IMR-90 (cell line): ENCODE results near the gene GRAMD4. TPM values are rescaled to one million over a fixed set of nuclear protein-coding genes. Genes with fewer than 3 reads are reported as not detected.

Experiments used
- ATAC-seq: fragments of 200-7000 bp; cut with Tn5 transposase; 2 replicates; pipeline ENCODE4 v1.9.1; 2020; ENCODE audit warnings: low read depth, mild to moderate bottlenecking, moderate library complexity
- BruUV-seq: library from RNA; stranded (reverse); fragments of 400-500 nt; replicated peaks from 2 replicates; lab custom pipeline; 2021; lab: Mats Ljungman, UMichigan
- CTCF ChIA-PET: fragments of 300-600 bp; formaldehyde crosslinking; extraction: SDS; loops from one replicate; lab custom pipeline; 2021; ENCODE audit warnings: antibody characterized with exemption; lab: Yijun Ruan, JAX
- POLR2A ChIA-PET: fragments of 300-600 bp; sonication (Branson Sonifier 250); formaldehyde crosslinking; loops from one replicate; lab custom pipeline; 2022; ENCODE audit warnings: antibody characterized with exemption; ENCODE audit not compliant: unreplicated experiment; lab: Charles Lee
- DNase-seq: peaks from one replicate; pipeline ENCODE4 v3.0.0; 2013
- H2AFZ ChIP-seq: replicated peaks from 2 replicates; pipeline ENCODE3; 2013; ENCODE audit warnings: low read length, mild to moderate bottlenecking; ENCODE audit not compliant: poor library complexity
- H2AK5ac ChIP-seq: 2 replicates; pipeline ENCODE4 v1.6.1; 2013; ENCODE audit warnings: low read depth, low read length, inconsistent platforms
- H2AK9ac ChIP-seq: replicated peaks from 2 replicates; pipeline ENCODE3; 2013; ENCODE audit warnings: mild to moderate bottlenecking, low read depth, low read length, moderate library complexity; ENCODE audit not compliant: poor library complexity
- H2BK120ac ChIP-seq: 2 replicates; pipeline ENCODE4 v1.6.1; 2013; ENCODE audit warnings: low read depth, low read length, inconsistent platforms
- H2BK15ac ChIP-seq: 3 replicates; pipeline ENCODE4 v1.6.1; 2013; ENCODE audit warnings: low read depth, low read length, inconsistent platforms
- H2BK20ac ChIP-seq: 2 replicates; pipeline ENCODE4 v1.6.1; 2013; ENCODE audit warnings: low read depth, mild to moderate bottlenecking, inconsistent platforms, low read length, moderate library complexity
- H2BK5ac ChIP-seq: 2 replicates; pipeline ENCODE4 v1.6.1; 2013; ENCODE audit warnings: mild to moderate bottlenecking, low read depth, low read length, inconsistent platforms; ENCODE audit not compliant: poor library complexity, severe bottlenecking
- H3K14ac ChIP-seq: replicated peaks from 2 replicates; pipeline ENCODE4 v1.6.1; 2013; ENCODE audit warnings: low read depth, low read length, inconsistent platforms
- H3K18ac ChIP-seq: 2 replicates; pipeline ENCODE4 v1.6.1; 2013; ENCODE audit warnings: low read depth, low read length, control low read depth
- H3K23ac ChIP-seq: 2 replicates; pipeline ENCODE4 v1.6.1; 2013; ENCODE audit warnings: low read depth, low read length, inconsistent platforms
- H3K27ac ChIP-seq: 2 replicates; pipeline ENCODE4 v1.5.1; 2013; ENCODE audit warnings: mild to moderate bottlenecking, control low read depth, low read length; ENCODE audit not compliant: insufficient read depth
- H3K27me3 ChIP-seq: 2 replicates; pipeline ENCODE4 v1.6.1; 2013; ENCODE audit warnings: low read length; ENCODE audit not compliant: control insufficient read depth, insufficient read depth
- H3K36me3 ChIP-seq: 2 replicates; pipeline ENCODE4 v1.6.1; 2013; ENCODE audit warnings: low read length, mixed read lengths; ENCODE audit not compliant: control insufficient read depth, insufficient read depth
- H3K4ac ChIP-seq: 2 replicates; pipeline ENCODE4 v1.6.1; 2013; ENCODE audit warnings: low read depth, low read length, inconsistent platforms
- H3K4me1 ChIP-seq: 2 replicates; pipeline ENCODE4 v1.6.1; 2013; ENCODE audit warnings: low read length, mixed read lengths; ENCODE audit not compliant: control insufficient read depth, insufficient read depth
- H3K4me2 ChIP-seq: 2 replicates; pipeline ENCODE4 v1.6.1; 2013; ENCODE audit warnings: low read depth, mild to moderate bottlenecking, control low read depth, low read length, moderate library complexity
- H3K4me3 ChIP-seq: 2 replicates; pipeline ENCODE4 v1.5.1; 2013; ENCODE audit warnings: low read depth, mild to moderate bottlenecking, control low read depth, low read length, moderate library complexity; ENCODE audit not compliant: insufficient read depth
- H3K56ac ChIP-seq: 2 replicates; pipeline ENCODE4 v1.6.1; 2013; ENCODE audit warnings: low read length, inconsistent platforms; ENCODE audit not compliant: insufficient read depth; ENCODE audit errors: extremely low read depth
- H3K79me1 ChIP-seq, 2 experiments: 2 replicates each; pipeline ENCODE4 v1.6.1; 2013; ENCODE audit warnings: low read length in 2 of 2, inconsistent platforms in 1 of 2, low read depth in 1 of 2
- H3K9ac ChIP-seq: 2 replicates; pipeline ENCODE4 v1.6.1; 2013; ENCODE audit warnings: low read depth, low read length, control low read depth
- H3K9me1 ChIP-seq: 2 replicates; pipeline ENCODE4 v1.6.1; 2013; ENCODE audit warnings: low read length, inconsistent platforms; ENCODE audit not compliant: insufficient read depth
- H3K9me3 ChIP-seq: 2 replicates; pipeline ENCODE4 v1.6.1; 2013; ENCODE audit warnings: low read length; ENCODE audit not compliant: control insufficient read depth, insufficient read depth
- H4K20me1 ChIP-seq: 2 replicates; pipeline ENCODE4 v1.6.1; 2013; ENCODE audit warnings: low read length, inconsistent platforms; ENCODE audit not compliant: insufficient read depth
- H4K5ac ChIP-seq: 2 replicates; pipeline ENCODE4 v1.6.1; 2013; ENCODE audit warnings: mild to moderate bottlenecking, low read depth, low read length, control low read depth
- H4K8ac ChIP-seq, 2 experiments: 2 replicates each; pipeline ENCODE4 v1.6.1; 2013; ENCODE audit warnings: low read depth in 2 of 2, low read length in 2 of 2, control low read depth in 1 of 2, inconsistent platforms in 1 of 2
- H4K91ac ChIP-seq: 2 replicates; pipeline ENCODE4 v1.6.1; 2013; ENCODE audit warnings: low read depth, low read length, inconsistent platforms; ENCODE audit not compliant: insufficient read depth
- BHLHE40 ChIP-seq: fragments of 150-350 bp; IDR thresholded peaks from 2 replicates; pipeline ENCODE4 v1.6.1; 2016; ENCODE audit warnings: mild to moderate bottlenecking, low read depth, low read length
- CEBPB ChIP-seq: IDR thresholded peaks from 2 replicates; pipeline ENCODE4 v1.6.1; 2012; ENCODE audit warnings: low read depth, low read length, improper control_type of control experiment
- CHD1 ChIP-seq: IDR thresholded peaks from 2 replicates; pipeline ENCODE4 v1.6.1; 2012; ENCODE audit warnings: low read depth, low read length, improper control_type of control experiment
- FOS ChIP-seq: fragments of 150-350 bp; IDR thresholded peaks from 2 replicates; pipeline ENCODE4 v1.6.1; 2016; ENCODE audit warnings: low read depth, low read length
- MAFK ChIP-seq: IDR thresholded peaks from 2 replicates; pipeline ENCODE4 v1.6.1; 2012; ENCODE audit warnings: low read depth, low read length, improper control_type of control experiment
- MAZ ChIP-seq: IDR thresholded peaks from 2 replicates; pipeline ENCODE4 v1.6.1; 2012; ENCODE audit warnings: low read depth, mild to moderate bottlenecking, low read length, improper control_type of control experiment, moderate library complexity, borderline replicate concordance
- MXI1 ChIP-seq: IDR thresholded peaks from 2 replicates; pipeline ENCODE4 v1.6.1; 2012; ENCODE audit warnings: low read depth, mild to moderate bottlenecking, low read length, moderate library complexity, borderline replicate concordance
- POLR2A ChIP-seq: IDR thresholded peaks from 2 replicates; pipeline ENCODE4 v1.6.1; 2012; ENCODE audit warnings: mild to moderate bottlenecking, low read depth, low read length
- RFX5 ChIP-seq: IDR thresholded peaks from 2 replicates; pipeline ENCODE4 v1.8.0; 2012; ENCODE audit warnings: low read depth, mild to moderate bottlenecking, low read length, moderate library complexity
- SMC3 ChIP-seq: fragments of 150-350 bp; IDR thresholded peaks from 2 replicates; pipeline ENCODE4 v1.6.1; 2016; ENCODE audit warnings: low read depth, mild to moderate bottlenecking, antibody characterized with exemption, low read length, moderate library complexity
- WGBS, 2 experiments: methylation state at CpG; one replicate each; pipeline versions ENCODE4 v1.1.5 to v1.1.7; 2013; ENCODE audit warnings: missing lambda C conversion rate in 2 of 2; ENCODE audit not compliant: insufficient read length in 1 of 2; ENCODE audit errors: extremely low coverage in 2 of 2; 5-methylcytosine and 5-hydroxymethylcytosine counted together
- dilution Hi-C: fragments of 300-500 bp; cut with HindIII; formaldehyde crosslinking; loops from one replicate; pipeline ENCODE4 v1.14.3; 2018; ENCODE audit warnings: low sequenced_read_pairs; ENCODE audit not compliant: unreplicated experiment
- in situ Hi-C: fragments of 300-500 bp; cut with MboI; formaldehyde crosslinking; loops from 3 replicates; pipeline ENCODE4 v1.14.3; 2019; ENCODE audit warnings: low sequenced_read_pairs, inconsistent platforms, mixed read lengths
- intact Hi-C: fragments of 100-400 bp; cut with micrococcal nuclease; formaldehyde crosslinking; loops from 2 replicates; pipeline ENCODE4 v1.10.0; 2022
- polyA plus RNA-seq, 3 experiments: library from polyadenylated mRNA; depleted of rRNA; stranded (reverse); fragments of >200 nt; gene quantifications; 2 replicates each; pipeline ENCODE4 v1.2.3, GENCODE V29; 2012; ENCODE audit warnings: low replicate concordance in 1 of 3
- total RNA-seq: library from RNA; depleted of rRNA; stranded (reverse); fragments of >200 nt; gene quantifications from 2 replicates; pipeline ENCODE4 v1.2.3, GENCODE V29; 2012
- TF ChIP-seq, protein P1 (sequence below): conservative IDR thresholded peaks from 2 replicates; pipeline ENCODE4 v1.5.1; 2012; ENCODE audit warnings: mild to moderate bottlenecking, low read depth, low read length, improper control_type of control experiment
- TF ChIP-seq, protein P2 (sequence below): fragments of 150-350 bp; IDR thresholded peaks from 2 replicates; pipeline ENCODE4 v1.6.1; 2016; ENCODE audit warnings: low read depth, mild to moderate bottlenecking, low read length, moderate library complexity, borderline replicate concordance

Gene GRAMD4
- total and polyA plus RNA-seq, 2 of the 4 experiments (the other 2 are of a cell fraction): 2.7 to 5.8 TPM

DNA sequence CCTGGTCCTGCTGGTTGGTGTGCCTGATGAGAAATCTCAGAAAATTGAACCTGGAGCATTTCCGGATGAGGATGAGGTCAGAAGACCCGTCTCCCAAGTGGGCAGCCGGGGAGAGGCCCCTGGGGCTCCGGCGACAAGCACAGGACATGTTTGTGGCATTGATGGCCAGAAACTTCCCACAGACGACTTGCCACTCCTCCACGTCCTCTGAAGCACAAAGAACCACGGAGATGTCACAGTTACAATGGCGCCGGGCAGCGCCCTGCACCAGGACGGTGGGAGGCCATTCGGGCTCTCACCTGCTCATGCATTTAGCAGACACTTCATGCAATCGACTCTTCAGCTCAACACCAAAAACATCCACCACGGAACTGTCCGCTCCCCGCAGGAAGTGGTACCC is 71.4 kb downstream of the GRAMD4 start:
- ATAC-seq: no peak
- peaks cover 72% of the 10 kb centered on the region for H3K36me3 ChIP-seq
- TF ChIP-seq FOS: no peak
- TF ChIP-seq, protein P1, sequence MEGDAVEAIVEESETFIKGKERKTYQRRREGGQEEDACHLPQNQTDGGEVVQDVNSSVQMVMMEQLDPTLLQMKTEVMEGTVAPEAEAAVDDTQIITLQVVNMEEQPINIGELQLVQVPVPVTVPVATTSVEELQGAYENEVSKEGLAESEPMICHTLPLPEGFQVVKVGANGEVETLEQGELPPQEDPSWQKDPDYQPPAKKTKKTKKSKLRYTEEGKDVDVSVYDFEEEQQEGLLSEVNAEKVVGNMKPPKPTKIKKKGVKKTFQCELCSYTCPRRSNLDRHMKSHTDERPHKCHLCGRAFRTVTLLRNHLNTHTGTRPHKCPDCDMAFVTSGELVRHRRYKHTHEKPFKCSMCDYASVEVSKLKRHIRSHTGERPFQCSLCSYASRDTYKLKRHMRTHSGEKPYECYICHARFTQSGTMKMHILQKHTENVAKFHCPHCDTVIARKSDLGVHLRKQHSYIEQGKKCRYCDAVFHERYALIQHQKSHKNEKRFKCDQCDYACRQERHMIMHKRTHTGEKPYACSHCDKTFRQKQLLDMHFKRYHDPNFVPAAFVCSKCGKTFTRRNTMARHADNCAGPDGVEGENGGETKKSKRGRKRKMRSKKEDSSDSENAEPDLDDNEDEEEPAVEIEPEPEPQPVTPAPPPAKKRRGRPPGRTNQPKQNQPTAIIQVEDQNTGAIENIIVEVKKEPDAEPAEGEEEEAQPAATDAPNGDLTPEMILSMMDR: no peak
- no peak for TF ChIP-seq BHLHE40
- TF ChIP-seq CHD1: no peak
- no peak for TF ChIP-seq SMC3
- no peak for TF ChIP-seq POLR2A
- TF ChIP-seq, protein P2, sequence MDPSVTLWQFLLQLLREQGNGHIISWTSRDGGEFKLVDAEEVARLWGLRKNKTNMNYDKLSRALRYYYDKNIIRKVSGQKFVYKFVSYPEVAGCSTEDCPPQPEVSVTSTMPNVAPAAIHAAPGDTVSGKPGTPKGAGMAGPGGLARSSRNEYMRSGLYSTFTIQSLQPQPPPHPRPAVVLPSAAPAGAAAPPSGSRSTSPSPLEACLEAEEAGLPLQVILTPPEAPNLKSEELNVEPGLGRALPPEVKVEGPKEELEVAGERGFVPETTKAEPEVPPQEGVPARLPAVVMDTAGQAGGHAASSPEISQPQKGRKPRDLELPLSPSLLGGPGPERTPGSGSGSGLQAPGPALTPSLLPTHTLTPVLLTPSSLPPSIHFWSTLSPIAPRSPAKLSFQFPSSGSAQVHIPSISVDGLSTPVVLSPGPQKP: no peak
- TF ChIP-seq MAZ: no peak
- TF ChIP-seq RFX5: no peak
- TF ChIP-seq CEBPB: no peak
- no peak for TF ChIP-seq MAFK
- no peak for TF ChIP-seq MXI1
- no peaks in the 10 kb centered on the region; a peak in 1 of 4 replicates for H3K79me1 ChIP-seq
- no peak overlapping the region for H3K56ac ChIP-seq
- H3K4ac ChIP-seq: no peak overlapping the region
- in situ Hi-C loops (no loop called here), intact Hi-C loops (no loop called here), dilution Hi-C loops (no loop called here)
- no peaks in the 10 kb centered on the region for H3K27me3 ChIP-seq
- no peak overlapping the region for H4K8ac ChIP-seq
- no peaks in the 10 kb centered on the region for H3K4me1 ChIP-seq
- no peak overlapping the region for H2BK15ac ChIP-seq
- H3K4me3 ChIP-seq: no peak overlapping the region
- H3K23ac ChIP-seq: no peak overlapping the region
- H2AFZ ChIP-seq: no peak overlapping the region
- H2AK5ac ChIP-seq: no peak overlapping the region
- BruUV-seq: no TSS peak
- no peak overlapping the region for H2BK5ac ChIP-seq
- H3K9ac ChIP-seq: no peak overlapping the region
- no peaks in the 10 kb centered on the region for H3K9me3 ChIP-seq
- ChIA-PET POLR2A (no interaction called here), CTCF (no interaction called here)
- WGBS, 2 experiments: 83% methylated on average over 4 of the region's 17 CpGs; no CpG with 5 or more reads in 1 of the 2 experiments
- no peak overlapping the region for H3K14ac ChIP-seq
- no peak overlapping the region for H2AK9ac ChIP-seq
- H2BK20ac ChIP-seq: no peak overlapping the region
- no peaks in the 10 kb centered on the region for H4K20me1 ChIP-seq
- H3K18ac ChIP-seq: no peak overlapping the region
- no peak for DNase-seq
- H3K4me2 ChIP-seq: no peak overlapping the region
- no peak overlapping the region for H4K91ac ChIP-seq
- no peak overlapping the region for H3K27ac ChIP-seq
- H2BK120ac ChIP-seq: no peak overlapping the region
- H3K9me1 ChIP-seq: no peaks in the 10 kb centered on the region
- H4K5ac ChIP-seq: no peak overlapping the region
